SW 1271 (cell line): ENCODE measurements around the gene FITM2.

Source experiments
- DNase-seq, 2 experiments: peaks; one replicate each; lab custom pipeline; 2025; lab: John Stamatoyannopoulos, UW

Gene FITM2

GRCh38 chr20:44280387-44280786, 30.6 kb downstream of the FITM2 start:
- DNase-seq: no peak

GRCh38 chr20:44279228-44279627, 31.8 kb downstream of the FITM2 start:
- no peak for DNase-seq

- no peak for DNase-seq
Measured at GRCh38 chr20:44274303-44275017, 36.5 kb downstream of the FITM2 start.

GRCh38 chr20:44273231-44274215, 37.5 kb downstream of the FITM2 start:
- DNase-seq: no peak

- DNase-seq: no peak
Measured at GRCh38 chr20:44271915-44272663, 38.9 kb downstream of the FITM2 start.

GRCh38 chr20:44268802-44269201, 42.2 kb downstream of the FITM2 start:
- no peak for DNase-seq

GRCh38 chr20:44264287-44264686, 46.7 kb downstream of the FITM2 start:
- no peak for DNase-seq

GRCh38 chr20:44258226-44258890, 52.6 kb downstream of the FITM2 start:
- DNase-seq: no peak

GRCh38 chr20:44256961-44257360, 54.0 kb downstream of the FITM2 start:
- no peak for DNase-seq

DNA sequence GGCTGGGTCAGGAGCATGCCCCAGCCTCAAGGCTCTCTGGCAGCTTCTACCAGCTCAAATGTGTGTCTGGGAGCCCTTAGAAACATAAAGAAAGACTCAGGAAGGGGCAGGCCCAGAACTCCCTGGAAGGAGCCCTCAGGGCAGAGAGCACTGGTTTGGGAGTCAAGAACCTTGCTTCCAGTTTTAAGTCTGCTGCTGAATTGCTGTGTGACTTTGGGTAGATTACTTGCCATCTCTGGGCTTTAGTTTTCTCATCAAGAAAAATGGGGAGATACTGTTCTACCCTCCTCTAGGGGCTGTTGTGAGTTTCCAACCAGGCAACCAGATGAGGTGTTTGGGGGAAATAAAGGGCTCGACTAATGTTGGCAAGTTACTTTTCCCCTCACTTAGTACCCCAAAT, 55.1 kb downstream of the FITM2 start:
- no peak for DNase-seq

DNA sequence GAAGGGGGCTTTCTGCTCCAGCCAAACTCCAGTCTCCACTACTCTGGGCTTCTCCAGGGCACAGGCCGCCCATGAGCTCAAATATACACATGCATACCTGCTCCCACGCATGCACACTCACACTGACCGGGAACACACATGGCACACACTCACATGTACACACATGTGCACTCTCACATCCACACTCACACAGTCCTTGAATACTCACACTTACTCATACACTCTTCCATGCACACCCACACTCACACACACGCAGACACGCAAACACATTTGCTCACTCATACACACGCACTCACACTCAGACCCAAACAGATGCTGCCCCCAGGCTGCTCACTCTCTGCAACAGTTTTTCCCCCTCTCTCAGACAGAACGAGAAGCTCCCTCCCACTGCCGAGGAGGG, 56.9 kb downstream of the FITM2 start:
- no peak for DNase-seq

GRCh38 chr20:44253528-44253927, 57.5 kb downstream of the FITM2 start:
- DNase-seq: no peak
